ENCODE data around the gene BUD13.
"Not testable (repeated sequence)": the region's sequence is repeated elsewhere in the genome, so short reads cannot be mapped to it uniquely, and the experiment has no call there.

BUD13 gene

GRCh38 chr11:116792144-116792868 is 19.5 kb upstream of the BUD13 start:
- no peak for DNase-seq (ENCODE audit: low read depth in 2 of 2)

DNA sequence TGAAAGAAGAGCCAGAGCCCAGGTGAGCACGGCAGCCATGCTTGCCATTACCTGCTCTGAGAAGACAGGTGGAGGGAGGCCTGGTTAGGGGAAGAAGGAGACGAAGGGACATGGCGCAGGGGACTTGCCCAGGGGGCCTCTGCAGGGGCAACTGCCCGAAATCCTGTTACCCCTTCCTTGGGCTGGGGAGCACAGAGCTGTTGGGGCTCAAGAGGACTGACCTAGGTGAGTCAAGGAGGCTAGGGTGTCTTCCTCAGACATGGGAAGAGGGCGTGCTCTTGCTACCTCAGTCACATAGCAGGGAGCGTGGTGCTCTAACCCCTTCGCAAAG is 19.0 kb upstream of the BUD13 start, which contains the start of gene APOA5:
TSS of gene APOA5 (minus strand) at position 67 of the 331 bp plus-strand sequence. CDS start at position 48, 19 bp downstream.
- DNase-seq (ENCODE audit: low read depth in 2 of 2), result no peak

DNA sequence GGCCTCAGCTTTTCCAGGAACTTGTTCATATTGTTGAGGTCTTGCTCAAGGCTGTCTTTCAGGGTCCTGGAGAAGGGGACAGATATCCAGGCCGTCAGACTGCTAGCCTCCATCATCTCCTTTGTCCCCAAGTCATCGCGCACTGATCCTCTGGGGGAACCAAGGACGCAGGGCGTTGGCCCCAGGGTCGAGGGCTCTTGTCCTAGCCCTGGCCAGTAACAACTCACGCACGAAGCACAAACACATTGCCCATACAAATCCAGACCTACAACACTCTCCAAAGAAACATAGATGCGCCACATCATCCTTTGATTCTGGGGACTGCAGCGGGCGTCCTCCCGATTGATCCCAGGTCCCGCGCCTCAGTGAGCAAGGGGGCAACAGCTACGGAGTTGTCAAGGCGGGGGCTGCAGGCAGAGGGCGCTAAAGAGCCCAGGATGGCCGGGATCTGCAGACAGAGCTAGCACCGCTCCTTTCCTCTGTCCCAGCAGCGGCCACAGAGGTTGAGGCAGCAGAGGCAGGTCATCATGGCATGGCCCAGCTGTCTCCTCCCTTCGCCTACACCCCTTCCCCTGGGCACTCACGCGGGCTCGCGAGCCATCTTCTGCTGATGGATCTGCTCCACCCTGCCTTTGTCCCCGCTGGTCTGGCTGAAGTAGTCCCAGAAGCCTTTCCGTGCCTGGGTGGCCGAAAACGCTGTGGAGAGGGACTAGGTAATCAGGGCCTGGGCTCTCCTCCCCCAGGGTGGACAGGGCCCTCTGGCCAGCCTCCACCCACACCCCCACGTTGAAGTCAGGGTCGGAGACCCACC is 18.4 kb upstream of the BUD13 start:
- DNase-seq (ENCODE audit: low read depth in 2 of 2), result peak; percentile 28 to 74

DNA sequence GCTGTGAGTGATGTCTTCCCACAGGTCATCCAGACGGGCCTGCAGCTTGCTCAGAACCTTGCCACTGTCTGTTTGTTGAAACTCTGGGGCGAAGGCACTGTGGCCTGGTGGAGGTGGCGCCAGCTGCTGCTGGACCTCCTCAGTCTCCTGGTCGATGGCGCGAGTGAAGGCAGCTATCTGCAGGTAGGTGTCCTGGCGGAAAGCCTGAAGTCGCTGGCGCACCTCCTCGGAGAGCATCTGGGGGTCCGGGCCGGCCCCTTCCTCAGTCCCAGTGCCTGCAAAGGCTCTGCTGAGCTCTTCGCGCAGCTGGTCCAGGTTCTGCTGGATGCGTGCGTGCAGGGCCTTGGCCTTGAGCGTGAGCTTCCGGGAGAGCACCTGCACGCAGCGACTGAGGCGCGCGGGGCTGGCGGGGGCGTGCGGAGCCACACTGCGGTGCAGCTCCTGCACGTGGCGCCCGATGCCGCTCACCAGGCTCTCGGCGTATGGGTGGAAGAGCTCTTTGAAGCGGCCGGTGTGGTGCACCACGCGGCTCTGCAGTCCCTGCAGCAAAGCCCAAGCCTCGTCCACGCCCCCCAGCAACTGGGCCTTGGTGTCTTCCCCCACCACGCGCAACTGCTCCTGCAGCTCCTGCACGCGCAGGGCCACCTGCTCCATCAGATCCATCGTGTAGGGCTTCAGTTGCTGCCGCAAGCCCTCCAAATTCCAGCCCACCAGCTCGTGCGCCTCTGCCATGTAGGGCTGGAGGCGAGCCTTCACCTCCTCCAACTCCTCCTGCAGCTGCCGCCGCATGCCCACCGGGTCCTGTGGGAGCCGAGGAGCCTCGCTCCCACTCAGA is 17.6 kb upstream of the BUD13 start:
- DNase-seq (ENCODE audit: low read depth in 2 of 2), result no peak

- DNase-seq (ENCODE audit: low read depth in 2 of 2), result no peak
Observed at GRCh38 chr11:116788975-116789374, 16.2 kb upstream of the BUD13 start.

GRCh38 chr11:116788534-116788933 is 15.7 kb upstream of the BUD13 start:
- no peak for DNase-seq (ENCODE audit: low read depth in 2 of 2)

GRCh38 chr11:116787786-116788486 is 15.1 kb upstream of the BUD13 start, which contains the start of gene ZPR1:
ZPR1 (minus strand) TSS chr11:116788023; CDS start chr11:116787990, 33 bp downstream.
- DNase-seq (ENCODE audit: low read depth in 2 of 2), result peak; percentile 65 to 73

- no peak for DNase-seq (ENCODE audit: low read depth in 2 of 2)
Observed at GRCh38 chr11:116787436-116787785, 14.6 kb upstream of the BUD13 start.

- DNase-seq (ENCODE audit: low read depth in 2 of 2), result no peak
Observed at GRCh38 chr11:116786966-116787365, 14.2 kb upstream of the BUD13 start.

DNA sequence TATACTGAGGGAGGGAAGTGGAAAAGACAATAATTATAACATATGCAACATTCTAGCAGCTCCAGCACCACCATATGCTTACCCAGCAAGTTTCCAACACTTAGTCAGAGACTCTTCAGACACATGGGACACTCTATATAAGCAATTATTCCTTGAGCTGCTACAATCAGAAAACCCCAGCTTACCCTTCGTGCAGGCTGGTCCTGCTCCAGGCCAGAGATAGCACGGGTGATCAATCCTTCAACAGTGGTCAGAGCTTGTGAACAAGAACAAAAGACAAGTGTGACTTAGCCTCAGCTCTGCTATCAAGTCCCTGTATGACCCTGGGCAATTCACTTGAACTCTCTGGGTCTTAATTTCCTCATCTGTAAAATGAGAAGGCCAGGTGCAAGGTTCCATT is 13.5 kb upstream of the BUD13 start:
- DNase-seq (ENCODE audit: low read depth in 2 of 2), result no peak

DNA sequence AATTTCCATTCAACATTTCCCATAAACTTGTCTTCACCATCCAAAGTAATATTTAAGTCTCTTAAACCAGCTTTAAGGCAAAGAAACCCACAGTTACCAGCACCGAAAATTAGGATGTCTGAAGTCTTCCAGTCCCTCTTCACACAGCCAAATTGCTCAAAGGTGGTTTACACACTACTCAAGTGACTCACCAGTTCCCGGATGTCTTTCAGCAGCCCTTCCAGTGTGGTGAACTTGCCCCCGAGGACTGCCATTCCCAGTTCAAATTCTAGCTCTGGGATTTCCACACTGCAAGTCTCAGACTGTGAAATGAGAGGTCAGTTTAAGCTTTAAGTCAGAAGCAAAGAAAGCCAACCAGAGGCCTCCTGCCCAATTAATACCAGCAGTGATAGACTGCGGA is 9.9 kb upstream of the BUD13 start:
- DNase-seq (ENCODE audit: low read depth in 2 of 2), result no peak

- no peak for DNase-seq (ENCODE audit: low read depth in 2 of 2)
Observed at GRCh38 chr11:116778556-116778955, 5.8 kb upstream of the BUD13 start.

DNA sequence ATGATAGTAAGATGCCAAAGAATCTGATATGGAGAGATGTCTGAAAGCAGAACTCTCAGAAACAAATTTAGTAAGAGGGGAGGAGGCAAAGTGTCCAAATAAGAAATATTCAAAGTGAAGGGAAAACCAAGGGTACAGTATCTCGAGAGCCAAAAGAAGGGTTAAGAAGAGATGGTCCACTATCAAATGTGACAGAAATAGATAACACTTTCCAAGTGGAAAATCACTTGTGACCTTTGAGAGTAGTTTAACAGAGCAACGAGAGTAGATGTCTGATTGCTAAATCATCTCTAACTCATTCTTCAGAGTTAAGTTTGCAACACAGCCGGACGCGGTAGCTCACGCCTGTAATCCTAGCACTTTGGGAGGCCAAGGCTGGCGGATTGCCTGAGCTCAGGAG is 4.3 kb upstream of the BUD13 start:
- DNase-seq (ENCODE audit: low read depth in 2 of 2), result no peak

- no peak for DNase-seq (ENCODE audit: low read depth in 2 of 2)
Observed at GRCh38 chr11:116776522-116776984, 3.8 kb upstream of the BUD13 start.

DNA sequence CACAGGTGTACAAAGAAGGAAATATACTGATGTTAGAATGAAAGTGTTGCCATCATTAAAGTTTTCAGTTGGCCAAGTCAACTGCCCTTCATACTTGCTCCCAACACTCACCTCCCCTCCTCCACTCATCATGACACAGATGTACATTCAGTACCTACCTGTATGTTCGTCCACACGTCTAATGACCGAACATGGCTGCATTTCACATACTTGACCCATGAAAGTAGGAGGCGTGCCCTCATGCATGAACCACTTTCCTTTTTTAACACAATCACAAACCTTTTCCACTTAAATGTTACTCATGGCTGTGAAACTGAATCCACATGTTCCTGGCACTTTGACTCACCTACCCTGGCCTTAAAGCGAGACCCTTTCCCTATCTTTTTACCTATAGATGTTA is 3.2 kb upstream of the BUD13 start:
- no peak for DNase-seq (ENCODE audit: low read depth in 2 of 2)

DNA sequence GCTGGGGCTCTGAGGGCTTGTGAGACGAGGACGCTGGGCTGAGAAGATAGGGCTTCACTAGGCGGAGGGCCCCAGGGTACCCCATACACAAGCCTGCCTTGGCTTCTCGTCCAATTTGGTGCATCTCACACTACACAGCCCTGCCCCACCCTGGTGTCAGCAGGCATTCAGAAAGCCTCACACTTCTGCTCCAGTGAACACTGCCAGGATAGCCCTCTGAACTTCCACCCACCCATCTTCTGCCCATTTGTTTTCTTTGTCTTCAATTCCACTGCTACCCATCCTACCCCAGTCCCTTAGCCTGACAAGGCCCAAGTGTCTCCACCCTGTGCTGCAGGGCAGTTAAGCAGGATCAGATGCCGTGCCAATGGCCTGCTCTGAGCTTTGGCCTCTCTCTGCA is 1.9 kb upstream of the BUD13 start:
- DNase-seq (ENCODE audit: low read depth in 2 of 2), result no peak

DNA sequence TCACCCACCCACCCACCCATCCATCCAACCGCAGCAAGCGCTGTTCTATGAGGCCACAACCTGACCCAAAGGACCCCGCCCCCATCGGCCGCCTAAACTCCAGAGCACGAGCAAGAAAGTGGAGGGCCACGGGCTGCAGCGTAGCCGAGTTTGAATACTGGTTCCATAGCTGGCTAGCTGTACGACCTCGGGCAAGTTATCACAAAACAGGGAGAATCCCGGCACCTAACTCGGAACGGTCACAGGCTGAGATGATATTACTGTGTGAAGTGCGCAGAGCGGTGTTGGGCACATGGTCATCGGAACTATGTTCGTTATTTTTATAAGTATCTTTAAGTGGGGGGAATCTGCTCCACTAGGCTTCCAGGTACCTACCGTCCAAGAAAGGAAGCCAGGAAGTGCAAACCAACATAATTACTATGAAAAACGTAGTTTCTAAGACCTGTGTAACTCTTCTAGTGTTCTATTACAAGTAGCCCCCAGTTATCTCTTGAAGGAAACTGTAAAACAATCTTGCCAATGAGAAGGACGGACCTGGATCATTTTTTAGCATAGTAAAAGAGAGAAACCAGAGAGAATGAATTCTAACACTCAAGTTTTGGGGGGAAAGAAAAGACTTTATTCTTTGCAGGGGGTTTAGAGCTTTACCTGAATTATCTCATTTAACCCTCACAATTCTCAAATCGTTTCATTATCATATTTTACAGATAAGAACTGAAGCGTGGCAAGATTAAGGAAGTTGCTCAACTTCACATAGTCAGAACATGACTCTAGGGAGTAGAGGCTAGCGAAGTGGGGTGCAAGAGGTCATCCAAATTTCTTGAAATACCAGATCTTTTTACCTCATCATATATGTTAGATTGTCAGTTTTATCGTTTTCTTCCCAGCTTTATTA is 663 bp upstream of the BUD13 start:
- no peak for DNase-seq (ENCODE audit: low read depth in 2 of 2)

DNA sequence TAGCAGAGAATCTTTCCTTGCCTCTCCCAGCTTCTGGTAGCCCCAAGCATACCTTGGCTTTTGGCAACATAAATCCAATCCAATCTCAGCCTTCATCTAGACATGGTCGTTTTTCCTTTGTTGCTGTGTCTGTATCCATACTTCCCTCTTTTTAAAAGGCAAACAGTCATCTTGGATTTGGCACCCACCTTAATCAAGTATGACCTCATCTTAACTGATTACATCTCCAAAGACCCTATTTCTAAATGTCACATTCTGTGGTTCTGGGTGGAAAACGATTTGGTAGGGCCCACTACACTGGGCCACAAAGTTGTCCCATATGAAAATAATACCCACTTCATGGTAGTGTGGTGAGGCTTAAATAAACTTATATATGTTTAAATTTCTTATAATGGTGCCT is 852 bp downstream of the BUD13 start:
- DNase-seq (ENCODE audit: low read depth in 2 of 2), result no peak

- DNase-seq (ENCODE audit: low read depth in 2 of 2), result no peak
Observed at GRCh38 chr11:116762132-116762531, 10.7 kb downstream of the BUD13 start.

GRCh38 chr11:116756044-116756443 is 16.7 kb downstream of the BUD13 start:
- not testable (repeated sequence) for DNase-seq (ENCODE audit: low read depth in 2 of 2)
